Measurements from ENCODE around the gene AKR1C2.
"Not testable (repeated sequence)": the region's sequence is repeated elsewhere in the genome, so short reads cannot be mapped to it uniquely, and the experiment has no call there.

AKR1C2 gene

GRCh38 chr10:5023177-5023805, 19.6 kb upstream of the AKR1C2 start:
- DNase-seq (ENCODE audit: low spot score) = no peak

- DNase-seq (ENCODE audit: low spot score) = not testable (repeated sequence)
Measured at GRCh38 chr10:5021624-5022290, 18.1 kb upstream of the AKR1C2 start.

GRCh38 chr10:5019770-5020612, 16.3 kb upstream of the AKR1C2 start:
- not testable (repeated sequence) for DNase-seq (ENCODE audit: low spot score)

GRCh38 chr10:5018671-5019277, 15.1 kb upstream of the AKR1C2 start:
- DNase-seq (ENCODE audit: low spot score) = not testable (repeated sequence)

- no peak for DNase-seq (ENCODE audit: low spot score)
Measured at GRCh38 chr10:5018134-5018533, 14.5 kb upstream of the AKR1C2 start.

- no peak for DNase-seq (ENCODE audit: low spot score)
Measured at GRCh38 chr10:5014936-5015335, 11.3 kb upstream of the AKR1C2 start.

- DNase-seq (ENCODE audit: low spot score) = not testable (repeated sequence)
Measured at GRCh38 chr10:5014200-5014910, 10.7 kb upstream of the AKR1C2 start.

- no peak for DNase-seq (ENCODE audit: low spot score)
Measured at GRCh38 chr10:5013385-5013784, 9.7 kb upstream of the AKR1C2 start.

GRCh38 chr10:5012595-5012994, 8.9 kb upstream of the AKR1C2 start:
- DNase-seq (ENCODE audit: low spot score) = no peak

GRCh38 chr10:5011392-5011791, 7.7 kb upstream of the AKR1C2 start:
- DNase-seq (ENCODE audit: low spot score) = not testable (repeated sequence)

GRCh38 chr10:5010043-5010442, 6.4 kb upstream of the AKR1C2 start:
- not testable (repeated sequence) for DNase-seq (ENCODE audit: low spot score)

GRCh38 chr10:5008857-5009548, 5.3 kb upstream of the AKR1C2 start:
- DNase-seq (ENCODE audit: low spot score) = not testable (repeated sequence)

- DNase-seq (ENCODE audit: low spot score) = not testable (repeated sequence)
Measured at GRCh38 chr10:5004501-5004900, 844 bp upstream of the AKR1C2 start.

- DNase-seq (ENCODE audit: low spot score) = not testable (repeated sequence)
Measured at GRCh38 chr10:5004030-5004385, 351 bp upstream of the AKR1C2 start.

GRCh38 chr10:5002013-5002727, 1.5 kb downstream of the AKR1C2 start:
- DNase-seq (ENCODE audit: low spot score) = no peak

GRCh38 chr10:4998671-4999070, 5.0 kb downstream of the AKR1C2 start:
- no peak for DNase-seq (ENCODE audit: low spot score)

GRCh38 chr10:4994260-4994659, 9.4 kb downstream of the AKR1C2 start:
- DNase-seq (ENCODE audit: low spot score) = not testable (repeated sequence)

- not testable (repeated sequence) for DNase-seq (ENCODE audit: low spot score)
Measured at GRCh38 chr10:4992564-4992963, 11.1 kb downstream of the AKR1C2 start.

GRCh38 chr10:4991463-4991862, 12.2 kb downstream of the AKR1C2 start:
- not testable (repeated sequence) for DNase-seq (ENCODE audit: low spot score)

GRCh38 chr10:4990217-4990616, 13.4 kb downstream of the AKR1C2 start:
- DNase-seq (ENCODE audit: low spot score) = no peak

All from germinal center (tissue), 1 donor.